H9 (cell line): Measurements from ENCODE around the gene KIF18A. TPM values are rescaled to one million over a fixed set of nuclear protein-coding genes. Genes with fewer than 3 reads are reported as not detected.
A peak's percentile ranks its signal among the peaks of the same experiment; 100 is the strongest.

Experiments
- DNase-seq: peaks from one replicate; pipeline ENCODE4 v3.0.0-alpha.2; 2017
- H2AFZ ChIP-seq: one replicate; pipeline ENCODE4 v1.6.1; 2013; ENCODE audit warnings: mild to moderate bottlenecking, low read length, control low read depth, moderate library complexity
- H2AK5ac ChIP-seq: 2 replicates; pipeline ENCODE4 v1.6.1; 2013; ENCODE audit warnings: low read length, control low read depth, mixed read lengths; ENCODE audit not compliant: insufficient read length
- H2BK120ac ChIP-seq: one replicate; pipeline ENCODE4 v1.6.1; 2013; ENCODE audit warnings: low read depth, mild to moderate bottlenecking, low read length, control low read depth, inconsistent platforms; ENCODE audit not compliant: poor library complexity, severe bottlenecking
- H2BK12ac ChIP-seq: 2 replicates; pipeline ENCODE4 v1.6.1; 2013; ENCODE audit warnings: low read length, control low read depth, mixed read lengths, low read depth; ENCODE audit not compliant: insufficient read length
- H2BK15ac ChIP-seq: 2 replicates; pipeline ENCODE4 v1.6.1; 2013; ENCODE audit warnings: low read depth, low read length, control low read depth
- H2BK20ac ChIP-seq: one replicate; pipeline ENCODE4 v1.6.1; 2013; ENCODE audit warnings: low read depth, mild to moderate bottlenecking, low read length, control low read depth, inconsistent platforms; ENCODE audit not compliant: poor library complexity, severe bottlenecking
- H2BK5ac ChIP-seq: 2 replicates; pipeline ENCODE4 v1.6.1; 2013; ENCODE audit warnings: low read length, control low read depth, mixed read lengths; ENCODE audit not compliant: insufficient read length
- H3K14ac ChIP-seq: 2 replicates; pipeline ENCODE4 v1.6.1; 2013; ENCODE audit warnings: low read length, control low read depth; ENCODE audit not compliant: insufficient read depth
- H3K18ac ChIP-seq: 2 replicates; pipeline ENCODE4 v1.6.1; 2013; ENCODE audit warnings: low read depth, mild to moderate bottlenecking, mixed read lengths, low read length, control low read depth; ENCODE audit not compliant: insufficient read length
- H3K23ac ChIP-seq: 2 replicates; pipeline ENCODE4 v1.6.1; 2013; ENCODE audit warnings: low read length, control low read depth, mixed read lengths, low read depth; ENCODE audit not compliant: insufficient read length
- H3K23me2 ChIP-seq: 2 replicates; pipeline ENCODE4 v1.6.1; 2013; ENCODE audit warnings: low read depth, mild to moderate bottlenecking, mixed read lengths, low read length, control low read depth; ENCODE audit not compliant: insufficient read length, poor library complexity, severe bottlenecking
- H3K27ac ChIP-seq: 2 replicates; pipeline ENCODE4 v1.5.1; 2013; ENCODE audit warnings: low read length, control low read depth, mixed read lengths, low read depth; ENCODE audit not compliant: insufficient read length
- H3K27me3 ChIP-seq: 2 replicates; pipeline ENCODE4 v1.6.1; 2013; ENCODE audit warnings: low read length, control low read depth, inconsistent platforms; ENCODE audit not compliant: insufficient read depth
- H3K4ac ChIP-seq: 2 replicates; pipeline ENCODE4 v1.6.1; 2013; ENCODE audit warnings: low read depth, mild to moderate bottlenecking, control low read depth, inconsistent platforms, low read length, moderate library complexity
- H3K4me1 ChIP-seq: 2 replicates; pipeline ENCODE4 v1.6.1; 2013; ENCODE audit warnings: low read length, control low read depth, inconsistent platforms; ENCODE audit not compliant: insufficient read depth
- H3K4me2 ChIP-seq: 2 replicates; pipeline ENCODE4 v1.6.1; 2013; ENCODE audit warnings: low read length, control low read depth, mixed read lengths; ENCODE audit not compliant: insufficient read length, insufficient read depth
- H3K56ac ChIP-seq: 2 replicates; pipeline ENCODE4 v1.6.1; 2013; ENCODE audit warnings: low read depth, mild to moderate bottlenecking, mixed read lengths, low read length, control low read depth; ENCODE audit not compliant: insufficient read length
- H3K79me1 ChIP-seq: 2 replicates; pipeline ENCODE4 v1.6.1; 2013; ENCODE audit warnings: low read depth, mild to moderate bottlenecking, moderate library complexity, low read length, control low read depth, inconsistent platforms; ENCODE audit not compliant: insufficient read depth, poor library complexity, severe bottlenecking
- H3K79me2 ChIP-seq: 2 replicates; pipeline ENCODE4 v1.6.1; 2013; ENCODE audit warnings: low read length, control low read depth, inconsistent platforms; ENCODE audit not compliant: insufficient read depth
- H3K9ac ChIP-seq: 2 replicates; pipeline ENCODE4 v1.6.1; 2013; ENCODE audit warnings: low read length, control low read depth, mixed read lengths; ENCODE audit not compliant: insufficient read length; ENCODE audit errors: extremely low read depth
- H3K9me3 ChIP-seq: one replicate; pipeline ENCODE4 v1.6.1; 2013; ENCODE audit warnings: low read depth, low read length, inconsistent platforms; ENCODE audit not compliant: control insufficient read depth
- H3T11ph ChIP-seq: one replicate; pipeline ENCODE4 v1.6.1; 2013; ENCODE audit warnings: mild to moderate bottlenecking, low read length, control low read depth, inconsistent platforms
- H4K20me1 ChIP-seq: one replicate; pipeline ENCODE4 v1.6.1; 2013; ENCODE audit not compliant: control insufficient read depth, insufficient read length, insufficient read depth
- H4K5ac ChIP-seq: 2 replicates; pipeline ENCODE4 v1.6.1; 2013; ENCODE audit warnings: low read depth, mild to moderate bottlenecking, mixed read lengths, low read length, control low read depth; ENCODE audit not compliant: insufficient read length
- H4K8ac ChIP-seq: replicated peaks from 2 replicates; pipeline ENCODE4 v1.6.1; 2013; ENCODE audit warnings: low read length, control low read depth, mixed read lengths, low read depth; ENCODE audit not compliant: insufficient read length
- H4K91ac ChIP-seq: 2 replicates; pipeline ENCODE4 v1.6.1; 2013; ENCODE audit warnings: low read depth, mild to moderate bottlenecking, moderate library complexity, mixed read lengths, low read length, control low read depth; ENCODE audit not compliant: insufficient read length
- H3K27ac Mint-ChIP-seq, 3 experiments: 2 replicates in 2 of 3; 3 replicates in 1 of 3; pipeline ENCODE4 v1.8.0; 2020 to 2021; ENCODE audit warnings: mixed read lengths in 3 of 3, mild to moderate bottlenecking in 1 of 3, moderate library complexity in 1 of 3
- H3K27me3 Mint-ChIP-seq: 2 replicates; pipeline ENCODE4 v1.8.0; 2021; ENCODE audit warnings: low read depth, mild to moderate bottlenecking, moderate library complexity, mixed read lengths
- H3K36me3 Mint-ChIP-seq, 3 experiments: 2 replicates in 2 of 3; 3 replicates in 1 of 3; pipeline ENCODE4 v1.8.0; 2020 to 2021; ENCODE audit warnings: low read depth in 3 of 3, mixed read lengths in 3 of 3; ENCODE audit not compliant: insufficient read depth in 1 of 3
- H3K4me1 Mint-ChIP-seq, 2 experiments: 2 replicates each; pipeline ENCODE4 v1.8.0; 2020; ENCODE audit warnings: mixed read lengths in 2 of 2
- H3K4me3 Mint-ChIP-seq, 2 experiments: 2 replicates in 1 of 2; 3 replicates in 1 of 2; pipeline ENCODE4 v1.8.0; 2020 to 2021; ENCODE audit warnings: mild to moderate bottlenecking in 2 of 2, mixed read lengths in 2 of 2, moderate library complexity in 1 of 2
- H3K9me3 Mint-ChIP-seq, 2 experiments: 2 replicates in 1 of 2; 3 replicates in 1 of 2; pipeline ENCODE4 v1.8.0; 2020; ENCODE audit warnings: mild to moderate bottlenecking in 2 of 2, mixed read lengths in 2 of 2, moderate library complexity in 1 of 2
- CTCF ChIP-seq: fragments of 200-600 bp; sonication (generic); conservative IDR thresholded peaks from 3 replicates; pipeline ENCODE4 v1.8.0; 2021; ENCODE audit warnings: antibody characterized with exemption, mild to moderate bottlenecking
- total RNA-seq: library from RNA; stranded (reverse); gene quantifications from 2 replicates; pipeline ENCODE4 v1.2.1, GENCODE V29; 2021

KIF18A gene
- total RNA-seq, 1 experiment from 2014 or later = 25.9 TPM

- H3K27ac ChIP-seq = no peak overlapping the region
Observed at GRCh38 chr11:28110821-28111200, 2.9 kb upstream of the KIF18A start.

More at GRCh38 chr11:28110821-28111200, 2.9 kb upstream of the KIF18A start:
- Histone ChIP-seq H4K8ac (no peak overlapping the region), H2BK120ac (no peak overlapping the region), H2BK20ac (no peak overlapping the region), H3K14ac (no peak overlapping the region), H4K20me1 (no peaks in the 10 kb centered on the region), H3K23me2 (peaks cover 7% of the 10 kb centered on the region), H3K56ac (no peak overlapping the region), H2AK5ac (no peak overlapping the region), H2AFZ (no peak overlapping the region), H3K27me3 (no peaks in the 10 kb centered on the region), H3K79me2 (peaks cover 6% of the 10 kb centered on the region; the same call in 1 of the 2 replicates), H3T11ph (no peak overlapping the region), H3K4me1 (no peaks in the 10 kb centered on the region), H4K5ac (no peak overlapping the region), H2BK5ac (no peak overlapping the region), H3K79me1 (no peaks in the 10 kb centered on the region), H3K18ac (no peak overlapping the region), H2BK12ac (no peak overlapping the region), H3K9me3 (no peaks in the 10 kb centered on the region), H4K91ac (no peak overlapping the region), H3K9ac (peak overlapping the region; percentile 82), H3K4ac (no peak overlapping the region), H3K23ac (no peak overlapping the region), H3K4me2 (peak overlapping the region; percentile 75), H2BK15ac (no peak overlapping the region)
- no peak for DNase-seq
- Mint-ChIP-seq H3K36me3 (peaks cover 0 to 18% (median 9%) of the 10 kb centered on the region in 3 experiments; a peak in 5 of 7 replicates), H3K9me3 (no peaks in the 10 kb centered on the region), H3K4me3 (peak overlapping the region; percentile 97 to 98), H3K27me3 (no peaks in the 10 kb centered on the region), H3K27ac (peak overlapping the region; percentile 96 to 99 (median 97); a peak in 6 of 7 replicates), H3K4me1 (peaks cover 23 to 30% of the 10 kb centered on the region in 2 experiments)
- TF ChIP-seq CTCF = no peak
